SK-N-SH (cell line): Measurements from ENCODE around the gene DNTT. TPM values are rescaled to one million over a fixed set of nuclear protein-coding genes. Genes with fewer than 3 reads are reported as not detected.

ENCODE experiments used
- CTCF ChIA-PET: fragments of 300-600, 350-600 bp; formaldehyde crosslinking; extraction: SDS; loops from one replicate; lab custom pipeline; 2021; lab: Yijun Ruan, JAX
- POLR2A ChIA-PET: fragments of 350-600 bp; sonication (Branson Sonifier 250); formaldehyde crosslinking; extraction: SDS; loops from one replicate; lab custom pipeline; 2020; ENCODE audit warnings: antibody characterized with exemption, inconsistent platforms; lab: Yijun Ruan, JAX
- DNase-seq: peaks from one replicate; pipeline ENCODE4 v3.0.0; 2012
- H2AFZ ChIP-seq: fragments of 200-600 bp; sonication (generic); 2 replicates; pipeline ENCODE4 v1.8.1; 2016; ENCODE audit warnings: antibody characterized with exemption, mild to moderate bottlenecking, low read depth
- H3F3A ChIP-seq: fragments of 200-600 bp; sonication (generic); replicated peaks from 2 replicates; pipeline ENCODE3; 2016; ENCODE audit warnings: antibody characterized with exemption, mild to moderate bottlenecking; ENCODE audit not compliant: insufficient read depth
- H3K27ac ChIP-seq, 2 experiments: fragments of 200-500 bp in 1 of 2; fragments of 200-600 bp in 1 of 2; sonication (Bioruptor generic) in 1 of 2; sonication (generic), shearing (Covaris generic) in 1 of 2; 2 replicates each; pipeline versions ENCODE4 v1.5.1 to v1.6.1; 2014 to 2016; ENCODE audit warnings: low read depth in 2 of 2, inconsistent platforms in 1 of 2, low read length in 1 of 2, mild to moderate bottlenecking in 1 of 2, mixed read lengths in 1 of 2
- H3K27me3 ChIP-seq: fragments of 200-600 bp; sonication (generic), shearing (Covaris generic); 2 replicates; pipeline ENCODE4 v1.6.1; 2016; ENCODE audit warnings: mixed run types; ENCODE audit not compliant: insufficient read depth
- H3K36me3 ChIP-seq, 2 experiments: fragments of 200-500 bp in 1 of 2; fragments of 200-600 bp in 1 of 2; sonication (Bioruptor generic) in 1 of 2; sonication (generic) in 1 of 2; replicated peaks in 1 of 2; 2 replicates each; pipeline versions ENCODE3 to v1.5.1; 2014 to 2016; ENCODE audit warnings: low read length in 1 of 2, mild to moderate bottlenecking in 1 of 2; ENCODE audit not compliant: insufficient read depth in 2 of 2, control insufficient read depth in 1 of 2
- H3K4me1 ChIP-seq, 2 experiments: fragments of 200-500 bp in 1 of 2; fragments of 200-600 bp in 1 of 2; sonication (Bioruptor generic) in 1 of 2; sonication (generic), shearing (Covaris generic) in 1 of 2; 2 replicates each; pipeline versions ENCODE4 v1.5.1 to v1.6.1; 2014 to 2016; ENCODE audit warnings: low read depth in 1 of 2, low read length in 1 of 2, mixed run types in 1 of 2; ENCODE audit not compliant: insufficient read depth in 2 of 2, control insufficient read depth in 1 of 2
- H3K4me2 ChIP-seq: fragments of 200-600 bp; sonication (generic), shearing (Covaris generic); 2 replicates; pipeline ENCODE4 v1.6.1; 2017; ENCODE audit warnings: mixed run types
- H3K4me3 ChIP-seq, 2 experiments: fragments of 200-500 bp in 1 of 2; fragments of 200-600 bp in 1 of 2; sonication (Bioruptor generic) in 1 of 2; sonication (generic), shearing (Covaris generic) in 1 of 2; 2 replicates each; pipeline versions ENCODE4 v1.5.1 to v1.8.1; 2014 to 2016; ENCODE audit warnings: low read depth in 2 of 2, inconsistent platforms in 1 of 2, low read length in 1 of 2, mild to moderate bottlenecking in 1 of 2, mixed read lengths in 1 of 2, moderate library complexity in 1 of 2
- H3K79me2 ChIP-seq: fragments of 200-600 bp; sonication (generic); 2 replicates; pipeline ENCODE4 v1.8.1; 2017; ENCODE audit warnings: mild to moderate bottlenecking; ENCODE audit not compliant: insufficient read depth
- H3K9ac ChIP-seq: fragments of 200-600 bp; sonication (generic); 2 replicates; pipeline ENCODE4 v1.6.1; 2017; ENCODE audit warnings: mixed run types
- H3K9me2 ChIP-seq: fragments of 200-600 bp; sonication (generic); 2 replicates; pipeline ENCODE4 v1.6.1; 2017; ENCODE audit warnings: mixed run types
- H3K9me3 ChIP-seq: fragments of 200-600 bp; sonication (generic); 2 replicates; pipeline ENCODE4 v1.6.1; 2017; ENCODE audit warnings: mixed run types, mild to moderate bottlenecking, moderate library complexity
- H4K20me1 ChIP-seq: fragments of 200-600 bp; sonication (generic); 2 replicates; pipeline ENCODE4 v1.6.1; 2017; ENCODE audit warnings: mild to moderate bottlenecking, mixed run types; ENCODE audit not compliant: insufficient read depth
- CHD2 ChIP-seq: fragments of 150-350 bp; IDR thresholded peaks from 2 replicates; pipeline ENCODE4 v1.6.1; 2018; ENCODE audit warnings: low read length; ENCODE audit not compliant: partially characterized antibody
- EZH2phosphoT487 ChIP-seq: fragments of 200-600 bp; sonication (generic); IDR thresholded peaks from 2 replicates; pipeline ENCODE4 v1.6.1; 2017; ENCODE audit warnings: low read depth, mixed run types, mild to moderate bottlenecking, antibody characterized with exemption, moderate library complexity, borderline replicate concordance
- FOXM1 ChIP-seq: IDR thresholded peaks from 2 replicates; pipeline ENCODE4 v1.4.0; 2012; ENCODE audit warnings: low read depth, mild to moderate bottlenecking
- GABPA ChIP-seq: IDR thresholded peaks from 2 replicates; pipeline ENCODE4 v1.4.0; 2012; ENCODE audit warnings: low read depth, mild to moderate bottlenecking
- IRF3 ChIP-seq: fragments of 150-350 bp; IDR thresholded peaks from 2 replicates; pipeline ENCODE4 v1.6.1; 2016; ENCODE audit warnings: mild to moderate bottlenecking, low read depth, low read length
- MEF2A ChIP-seq: IDR thresholded peaks from 2 replicates; pipeline ENCODE4 v1.4.0; 2012; ENCODE audit warnings: low read depth, borderline replicate concordance
- MXI1 ChIP-seq: IDR thresholded peaks from 2 replicates; pipeline ENCODE4 v1.6.1; 2012; ENCODE audit warnings: mild to moderate bottlenecking, low read depth, low read length, improper control_type of control experiment
- NFIC ChIP-seq: IDR thresholded peaks from 2 replicates; pipeline ENCODE4 v1.4.0; 2012; ENCODE audit warnings: borderline replicate concordance
- NRF1 ChIP-seq: IDR thresholded peaks from 2 replicates; pipeline ENCODE4 v1.6.1; 2012; ENCODE audit warnings: low read depth, mild to moderate bottlenecking, low read length
- RCOR1 ChIP-seq: fragments of 150-350 bp; IDR thresholded peaks from 2 replicates; pipeline ENCODE4 v1.6.1; 2017; ENCODE audit warnings: antibody characterized with exemption, low read length
- SIN3A ChIP-seq: IDR thresholded peaks from 2 replicates; pipeline ENCODE4 v1.6.1; 2012; ENCODE audit warnings: low read depth, mild to moderate bottlenecking, low read length, moderate library complexity, borderline replicate concordance
- SMC3 ChIP-seq: IDR thresholded peaks from 2 replicates; pipeline ENCODE4 v1.6.1; 2012; ENCODE audit warnings: low read depth, low read length, improper control_type of control experiment
- TAF1 ChIP-seq: IDR thresholded peaks from 2 replicates; pipeline ENCODE4 v1.6.1; 2012; ENCODE audit warnings: low read depth, mild to moderate bottlenecking, low read length, moderate library complexity, borderline replicate concordance
- TCF12 ChIP-seq: IDR thresholded peaks from 2 replicates; pipeline ENCODE4 v1.4.0; 2012
- USF1 ChIP-seq: IDR thresholded peaks from 2 replicates; pipeline ENCODE4 v1.4.0; 2012; ENCODE audit warnings: low read depth, borderline replicate concordance
- USF2 ChIP-seq: fragments of 150-350 bp; IDR thresholded peaks from 2 replicates; pipeline ENCODE4 v1.6.1; 2017; ENCODE audit warnings: antibody characterized with exemption, low read length, low read depth, borderline replicate concordance
- YY1 ChIP-seq: IDR thresholded peaks from 2 replicates; pipeline ENCODE4 v1.4.0; 2012; ENCODE audit warnings: low read depth, mild to moderate bottlenecking
- ZBTB33 ChIP-seq: IDR thresholded peaks from 2 replicates; pipeline ENCODE4 v1.4.0; 2012; ENCODE audit warnings: low read depth, borderline replicate concordance
- WGBS: methylation state at CpG from one replicate; pipeline ENCODE4 v1.1.6; 2017; ENCODE audit warnings: low lambda C conversion rate; 5-methylcytosine and 5-hydroxymethylcytosine counted together
- polyA plus RNA-seq, 3 experiments: library from polyadenylated mRNA; depleted of rRNA; stranded (reverse); fragments of >200 nt; gene quantifications; 2 replicates each; pipeline ENCODE4 v1.2.3, GENCODE V29; 2012

The DNTT gene
- polyA plus RNA-seq, 1 of the 3 experiments (the other 2 are of a cell fraction) = not detected

GRCh38 chr10:96283756-96284155 is 20.5 kb upstream of the DNTT start:
- no peak for DNase-seq
- Histone ChIP-seq H3K4me3 (no peak overlapping the region), H3K9me3 (no peaks in the 10 kb centered on the region), H3K79me2 (no peaks in the 10 kb centered on the region), H4K20me1 (no peaks in the 10 kb centered on the region), H3K36me3 (no peaks in the 10 kb centered on the region), H3K27ac (no peak overlapping the region), H3K4me1 (peaks cover 0 to 2% of the 10 kb centered on the region in 2 experiments; a peak in 2 of 4 replicates), H3K9ac (no peak overlapping the region), H3F3A (no peaks in the 10 kb centered on the region), H3K9me2 (no peaks in the 10 kb centered on the region), H3K4me2 (no peak overlapping the region), H2AFZ (no peak overlapping the region), H3K27me3 (no peaks in the 10 kb centered on the region)
- WGBS = 51% methylated on average over 6 of the region's 6 CpGs
- ChIA-PET POLR2A (no interaction called here), CTCF (interaction anchor here (1.1 to 2.1 kb wide), 3 partner anchors 9 to 11 kb away, joined by 3 to 5 read pairs (median 5); no protein-coding TSS in a partner anchor)
- TF ChIP-seq FOXM1 = no peak
- TF ChIP-seq ZBTB33 = no peak
- no peak for TF ChIP-seq IRF3
- no peak for TF ChIP-seq TCF12
- no peak for TF ChIP-seq EZH2phosphoT487
- no peak for TF ChIP-seq SMC3
- TF ChIP-seq NRF1 = no peak
- TF ChIP-seq CHD2 = no peak
- no peak for TF ChIP-seq TAF1
- TF ChIP-seq MXI1 = no peak
- no peak for TF ChIP-seq USF1
- no peak for TF ChIP-seq NFIC
- no peak for TF ChIP-seq SIN3A
- no peak for TF ChIP-seq GABPA
- no peak for TF ChIP-seq USF2
- TF ChIP-seq YY1 = no peak
- no peak for TF ChIP-seq RCOR1
- no peak for TF ChIP-seq MEF2A
